Measurements from ENCODE around the gene CAMK2A. TPM values are rescaled to one million over a fixed set of nuclear protein-coding genes. Genes with fewer than 3 reads are reported as not detected.

The CAMK2A gene
- polyA plus RNA-seq, 1 donor (not counting 4 experiments of a cell fraction or from before 2014, with no cell fraction given), result 0.05 TPM

GRCh38 chr5:150172556-150172955 lies 117.0 kb downstream of the CAMK2A start:
- H3K27me3 ChIP-seq (ENCODE audit: control insufficient read depth, extremely low read depth, insufficient read depth, low read length), result peaks cover 42% of the 10 kb centered on the region
- peaks cover 2% of the 10 kb centered on the region for H3K9me1 ChIP-seq (ENCODE audit: control insufficient read depth, extremely low read depth, insufficient read depth, low read length)
- no peak overlapping the region for H3K4me2 ChIP-seq (ENCODE audit: control insufficient read depth, extremely low read depth, insufficient read depth, low read depth, low read length)

GRCh38 chr5:150172145-150172544 lies 117.4 kb downstream of the CAMK2A start:
- Histone ChIP-seq H2AFZ (ENCODE audit: control insufficient read depth, low read length) (no peak overlapping the region), H3K27ac (ENCODE audit: control insufficient read depth, insufficient read depth, low read length) (no peak overlapping the region), H3K4me3 (ENCODE audit: control insufficient read depth in 2 of 3, extremely low read depth in 1 of 3, insufficient read depth in 2 of 3, low read depth in 1 of 3, low read length in 3 of 3) (no peak overlapping the region), H3K9me3 (ENCODE audit: control insufficient read depth, low read depth, low read length) (no peaks in the 10 kb centered on the region), H3K36me3 (ENCODE audit: control insufficient read depth in 2 of 2, extremely low read depth in 1 of 2, insufficient read depth in 2 of 2, low read length in 2 of 2) (no peaks in the 10 kb centered on the region), H3K9ac (ENCODE audit: control insufficient read depth, extremely low read depth, insufficient read depth, low read length) (no peak overlapping the region), H3K4me1 (ENCODE audit: control insufficient read depth, extremely low read depth, insufficient read depth, low read length) (no peaks in the 10 kb centered on the region), H3K9me1 (ENCODE audit: control insufficient read depth, extremely low read depth, insufficient read depth, low read length) (peaks cover 2% of the 10 kb centered on the region), H3K79me2 (ENCODE audit: control insufficient read depth, insufficient read depth, low read length) (no peaks in the 10 kb centered on the region), H3K4me2 (ENCODE audit: control insufficient read depth, extremely low read depth, insufficient read depth, low read depth, low read length) (no peak overlapping the region), H4K20me1 (ENCODE audit: control insufficient read depth, extremely low read depth, insufficient read depth, low read length) (no peaks in the 10 kb centered on the region), H3K27me3 (ENCODE audit: control insufficient read depth, extremely low read depth, insufficient read depth, low read length) (peaks cover 46% of the 10 kb centered on the region)
- DNase-seq (ENCODE audit: low read depth, low spot score), result no peak
- dilution Hi-C loops (cut with MboI; ENCODE audit: extremely low pct_ligation_motif_present, low sequenced_read_pairs), result no loop called here
- TF ChIP-seq EZH2 (IDR thresholded peaks at IDR 0.05; ENCODE audit: low read length) (no peak), CTCF (optimal IDR thresholded peaks at IDR 0.05 in 1 of 3, IDR thresholded peaks at IDR 0.05 in 1 of 3, conservative IDR thresholded peaks at IDR 0.05 in 1 of 3; ENCODE audit: extremely low read depth in 1 of 3, insufficient read depth in 2 of 3, low read length in 3 of 3) (no peak)
- FAIRE-seq, result no peak

More at GRCh38 chr5:150172556-150172955, 117.0 kb downstream of the CAMK2A start:
- no peaks in the 10 kb centered on the region for H3K79me2 ChIP-seq (ENCODE audit: control insufficient read depth, insufficient read depth, low read length)
- H3K4me1 ChIP-seq (ENCODE audit: control insufficient read depth, extremely low read depth, insufficient read depth, low read length), result no peaks in the 10 kb centered on the region
- H3K4me3 ChIP-seq (ENCODE audit: control insufficient read depth in 2 of 3, extremely low read depth in 1 of 3, insufficient read depth in 2 of 3, low read depth in 1 of 3, low read length in 3 of 3), result no peak overlapping the region
- H3K27ac ChIP-seq (ENCODE audit: control insufficient read depth, insufficient read depth, low read length), result no peak overlapping the region
- no peaks in the 10 kb centered on the region for H3K36me3 ChIP-seq (ENCODE audit: control insufficient read depth in 2 of 2, extremely low read depth in 1 of 2, insufficient read depth in 2 of 2, low read length in 2 of 2)
- H4K20me1 ChIP-seq (ENCODE audit: control insufficient read depth, extremely low read depth, insufficient read depth, low read length), result no peaks in the 10 kb centered on the region
- FAIRE-seq, result no peak
- no peak overlapping the region for H3K9ac ChIP-seq (ENCODE audit: control insufficient read depth, extremely low read depth, insufficient read depth, low read length)
- H3K9me3 ChIP-seq (ENCODE audit: control insufficient read depth, low read depth, low read length), result no peaks in the 10 kb centered on the region
- DNase-seq (ENCODE audit: low read depth, low spot score), result no peak
- H2AFZ ChIP-seq (ENCODE audit: control insufficient read depth, low read length), result no peak overlapping the region
- dilution Hi-C loops (cut with MboI; ENCODE audit: extremely low pct_ligation_motif_present, low sequenced_read_pairs), result no loop called here
- TF ChIP-seq CTCF (optimal IDR thresholded peaks at IDR 0.05 in 1 of 3, IDR thresholded peaks at IDR 0.05 in 1 of 3, conservative IDR thresholded peaks at IDR 0.05 in 1 of 3; ENCODE audit: extremely low read depth in 1 of 3, insufficient read depth in 2 of 3, low read length in 3 of 3), result no peak
- no peak for TF ChIP-seq EZH2 (IDR thresholded peaks at IDR 0.05; ENCODE audit: low read length)

Other genes with a start within 250 kb of the CAMK2A start
- gene CSF1R, start 203.2 kb downstream of the CAMK2A start, polyA plus RNA-seq, result 0.21 TPM in 1 of 3 replicates, not detected in the others
- 0.14 TPM in 1 of 3 replicates, not detected in the others for gene PDGFRB, start 133.9 kb downstream of the CAMK2A start, polyA plus RNA-seq
- gene CDX1, start 123.0 kb downstream of the CAMK2A start, polyA plus RNA-seq, result not detected in 3 replicates
- gene SLC6A7, start 99.7 kb downstream of the CAMK2A start, polyA plus RNA-seq, result not detected in 3 replicates
- 1.7 to 3.8 TPM (median 2.4 TPM) in 3 replicates for gene ARSI, start 13.1 kb upstream of the CAMK2A start, polyA plus RNA-seq
- 7.9 to 23.3 TPM (median 13.6 TPM) in 3 replicates for gene TCOF1, start 67.9 kb upstream of the CAMK2A start, polyA plus RNA-seq
- gene CD74, start 123.1 kb upstream of the CAMK2A start, polyA plus RNA-seq, result 0.71 to 1.8 TPM (median 1.3 TPM) in 3 replicates
- gene RPS14, start 160.0 kb upstream of the CAMK2A start, polyA plus RNA-seq, result 3,540 to 4,624 TPM (median 3,588 TPM) in 3 replicates
- 24.9 to 43.5 TPM (median 36.2 TPM) in 3 replicates for gene NDST1, start 218.4 kb upstream of the CAMK2A start, polyA plus RNA-seq